Fibroblast of mammary gland (primary cell): ENCODE measurements around the gene LEUTX.

ENCODE experiments used
- DNase-seq: peaks from one replicate; pipeline ENCODE4 v3.0.0-alpha.2; 2010; ENCODE audit warnings: low read depth
- H3K4me3 ChIP-seq: 2 replicates; pipeline ENCODE4 v1.5.1; 2011; ENCODE audit warnings: low read depth, mild to moderate bottlenecking, low read length, moderate library complexity; ENCODE audit not compliant: control insufficient read depth
- CTCF ChIP-seq: conservative IDR thresholded peaks from 2 replicates; pipeline ENCODE4 v1.5.1; 2011; ENCODE audit warnings: low read depth, low read length, inconsistent platforms; ENCODE audit not compliant: control insufficient read depth, insufficient read depth

Gene LEUTX

GRCh38 chr19:39737891-39738290 is 40.8 kb upstream of the LEUTX start, which contains the start of gene CLC:
CLC (minus strand) TSS chr19:39738029; CDS start chr19:39737952, 77 bp downstream.
- no peak within 1 kb of the TSS for H3K4me3 ChIP-seq
- no peak for TF ChIP-seq CTCF
- DNase-seq = no peak

GRCh38 chr19:39738814-39739213 is 39.8 kb upstream of the LEUTX start:
- no peak for TF ChIP-seq CTCF
- no peak overlapping the region for H3K4me3 ChIP-seq

GRCh38 chr19:39740395-39740794 is 38.3 kb upstream of the LEUTX start:
- TF ChIP-seq CTCF = no peak
- DNase-seq = no peak
- no peak overlapping the region for H3K4me3 ChIP-seq

More at GRCh38 chr19:39738814-39739213, 39.8 kb upstream of the LEUTX start:
- DNase-seq = no peak

GRCh38 chr19:39745643-39746042 is 33.0 kb upstream of the LEUTX start:
- DNase-seq = no peak
- no peak for TF ChIP-seq CTCF
- H3K4me3 ChIP-seq = no peak overlapping the region

- no peak for DNase-seq
- no peak overlapping the region for H3K4me3 ChIP-seq
- TF ChIP-seq CTCF = no peak
Measured at GRCh38 chr19:39746836-39747529, 31.7 kb upstream of the LEUTX start.

GRCh38 chr19:39749981-39750380 is 28.7 kb upstream of the LEUTX start:
- DNase-seq = no peak
- no peak for TF ChIP-seq CTCF

GRCh38 chr19:39752390-39752789 is 26.3 kb upstream of the LEUTX start:
- TF ChIP-seq CTCF = no peak
- no peak for DNase-seq
- H3K4me3 ChIP-seq = no peak overlapping the region

More at GRCh38 chr19:39749981-39750380, 28.7 kb upstream of the LEUTX start:
- H3K4me3 ChIP-seq = no peak overlapping the region
